HEK293 (cell line): Measurements from ENCODE around the gene S100A8.

ENCODE experiments used
- CTCF ChIA-PET: fragments of 350-600 bp; formaldehyde crosslinking; extraction: SDS; loops from one replicate; lab custom pipeline; 2021; ENCODE audit warnings: antibody characterized with exemption; lab: Yijun Ruan, JAX
- POLR2A ChIA-PET: fragments of 300-600 bp; formaldehyde crosslinking; extraction: SDS; loops from one replicate; lab custom pipeline; 2020; ENCODE audit warnings: antibody characterized with exemption, inconsistent platforms; lab: Yijun Ruan, JAX
- H3K27ac ChIP-seq: fragments of 200-500 bp; sonication (Bioruptor generic); 2 replicates; pipeline ENCODE4 v1.5.1; 2014; ENCODE audit warnings: low read depth, low read length, control low read depth, inconsistent platforms; ENCODE audit errors: extremely low read depth
- H3K36me3 ChIP-seq, 2 experiments: fragments of 200-500 bp in 1 of 2; sonication (Bioruptor generic) in 1 of 2; 1 replicate in 1 of 2; 2 replicates in 1 of 2; pipeline ENCODE4 v1.5.1; 2014 to 2017; ENCODE audit warnings: inconsistent platforms in 2 of 2, low read length in 2 of 2; ENCODE audit not compliant: control insufficient read depth in 2 of 2, insufficient read depth in 1 of 2
- H3K4me1 ChIP-seq: fragments of 200-500 bp; sonication (Bioruptor generic); 2 replicates; pipeline ENCODE4 v1.5.1; 2014; ENCODE audit warnings: mild to moderate bottlenecking, low read length, inconsistent platforms; ENCODE audit not compliant: control insufficient read depth, insufficient read depth
- H3K4me3 ChIP-seq: 2 replicates; pipeline ENCODE4 v1.5.1; 2011; ENCODE audit warnings: low read depth, mild to moderate bottlenecking, control low read depth, low read length, moderate library complexity
- H3K9me3 ChIP-seq: fragments of 200-500 bp; sonication (Bioruptor generic); 2 replicates; pipeline ENCODE4 v1.5.1; 2014; ENCODE audit warnings: low read depth, low read length, inconsistent platforms; ENCODE audit not compliant: control insufficient read depth, insufficient read depth
- BCL6B ChIP-seq: fragments of 450-650 bp; formaldehyde crosslinking; IDR thresholded peaks from 2 replicates; pipeline ENCODE4 v1.5.1; 2017; ENCODE audit warnings: missing biosample characterization, missing genetic modification characterization
- EGR2 ChIP-seq: fragments of 450-650 bp; formaldehyde crosslinking; IDR thresholded peaks from 2 replicates; pipeline ENCODE4 v1.5.1; 2016; ENCODE audit warnings: low read depth, missing biosample characterization, missing genetic modification characterization
- ELK4 ChIP-seq: IDR thresholded peaks from 2 replicates; pipeline ENCODE4 v1.6.1; 2011; ENCODE audit warnings: mild to moderate bottlenecking, low read depth, low read length, borderline replicate concordance
- HOXA7 ChIP-seq: sonication (generic); formaldehyde crosslinking; IDR thresholded peaks from 2 replicates; pipeline ENCODE4 v1.8.1; 2022; ENCODE audit warnings: missing genetic modification reagents, borderline replicate concordance
- MYNN ChIP-seq: fragments of 450-650 bp; formaldehyde crosslinking; IDR thresholded peaks from 2 replicates; pipeline ENCODE4 v1.5.1; 2016; ENCODE audit warnings: missing biosample characterization, missing genetic modification characterization, borderline replicate concordance
- PRDM6 ChIP-seq: fragments of 450-650 bp; formaldehyde crosslinking; IDR thresholded peaks from 2 replicates; pipeline ENCODE4 v1.5.1; 2017; ENCODE audit warnings: missing biosample characterization, missing genetic modification characterization
- REPIN1 ChIP-seq: fragments of 450-650 bp; formaldehyde crosslinking; IDR thresholded peaks from 2 replicates; pipeline ENCODE4 v1.5.1; 2017; ENCODE audit warnings: missing biosample characterization, missing genetic modification characterization, low read depth
- SP3 ChIP-seq: fragments of 450-650 bp; formaldehyde crosslinking; IDR thresholded peaks from 2 replicates; pipeline ENCODE4 v1.5.1; 2016; ENCODE audit warnings: missing biosample characterization, missing genetic modification characterization
- ZFP41 ChIP-seq: fragments of 450-650 bp; formaldehyde crosslinking; IDR thresholded peaks from 2 replicates; pipeline ENCODE4 v1.5.1; 2016; ENCODE audit warnings: missing biosample characterization, missing genetic modification characterization, borderline replicate concordance
- ZNF112 ChIP-seq: fragments of 450-650 bp; formaldehyde crosslinking; IDR thresholded peaks from 2 replicates; pipeline ENCODE4 v1.5.0; 2017; ENCODE audit warnings: missing biosample characterization, missing genetic modification characterization
- ZNF121 ChIP-seq: fragments of 450-650 bp; formaldehyde crosslinking; IDR thresholded peaks from 2 replicates; pipeline ENCODE4 v1.5.1; 2016; ENCODE audit warnings: missing biosample characterization, missing genetic modification characterization
- ZNF202 ChIP-seq: fragments of 450-650 bp; formaldehyde crosslinking; IDR thresholded peaks from 2 replicates; pipeline ENCODE4 v1.5.1; 2016; ENCODE audit warnings: missing biosample characterization, missing genetic modification characterization, borderline replicate concordance
- ZNF214 ChIP-seq: fragments of 450-650 bp; formaldehyde crosslinking; IDR thresholded peaks from 2 replicates; pipeline ENCODE4 v1.5.1; 2017; ENCODE audit warnings: missing biosample characterization, mild to moderate bottlenecking, missing genetic modification characterization, borderline replicate concordance
- ZNF221 ChIP-seq: fragments of 450-650 bp; formaldehyde crosslinking; IDR thresholded peaks from 2 replicates; pipeline ENCODE4 v1.5.1; 2017; ENCODE audit warnings: missing biosample characterization, missing genetic modification characterization, borderline replicate concordance
- ZNF248 ChIP-seq: fragments of 450-650 bp; formaldehyde crosslinking; IDR thresholded peaks from 2 replicates; pipeline ENCODE4 v1.5.1; 2017; ENCODE audit warnings: missing biosample characterization, missing genetic modification characterization
- ZNF26 ChIP-seq: fragments of 450-650 bp; formaldehyde crosslinking; IDR thresholded peaks from 2 replicates; pipeline ENCODE4 v1.5.1; 2016; ENCODE audit warnings: missing biosample characterization, missing genetic modification characterization
- ZNF37A ChIP-seq: fragments of 450-650 bp; IDR thresholded peaks from 2 replicates; pipeline ENCODE4 v1.5.1; 2018; ENCODE audit warnings: missing biosample characterization, missing genetic modification characterization
- ZNF433 ChIP-seq: fragments of 450-650 bp; formaldehyde crosslinking; IDR thresholded peaks from 2 replicates; pipeline ENCODE4 v1.5.1; 2016; ENCODE audit warnings: missing biosample characterization, missing genetic modification characterization, low read depth
- ZNF514 ChIP-seq: fragments of 450-650 bp; formaldehyde crosslinking; IDR thresholded peaks from 2 replicates; pipeline ENCODE4 v1.5.1; 2016; ENCODE audit warnings: missing biosample characterization, missing genetic modification characterization
- ZNF544 ChIP-seq: fragments of 450-650 bp; formaldehyde crosslinking; IDR thresholded peaks from 2 replicates; pipeline ENCODE4 v1.5.0; 2017; ENCODE audit warnings: missing biosample characterization, missing genetic modification characterization
- ZNF571 ChIP-seq: fragments of 450-650 bp; formaldehyde crosslinking; IDR thresholded peaks from 2 replicates; pipeline ENCODE4 v1.5.0; 2017; ENCODE audit warnings: missing biosample characterization, missing genetic modification characterization
- ZNF596 ChIP-seq: fragments of 450-650 bp; IDR thresholded peaks from 2 replicates; pipeline ENCODE4 v1.5.0; 2018; ENCODE audit warnings: missing biosample characterization, mild to moderate bottlenecking, missing genetic modification characterization, moderate library complexity
- ZNF658 ChIP-seq: fragments of 450-650 bp; formaldehyde crosslinking; IDR thresholded peaks from 2 replicates; pipeline ENCODE4; 2016; ENCODE audit warnings: missing biosample characterization, missing genetic modification characterization
- ZNF664 ChIP-seq: fragments of 450-650 bp; formaldehyde crosslinking; IDR thresholded peaks from 2 replicates; pipeline ENCODE4 v1.5.1; 2016; ENCODE audit warnings: missing biosample characterization, missing genetic modification characterization
- ZNF791 ChIP-seq: fragments of 450-650 bp; formaldehyde crosslinking; IDR thresholded peaks from 2 replicates; pipeline ENCODE4 v1.5.1; 2016; ENCODE audit warnings: missing biosample characterization, missing genetic modification characterization

S100A8 gene

GRCh38 chr1:153354515-153355193 is 36.2 kb downstream of the S100A8 start:
- Histone ChIP-seq H3K4me1 (no peaks in the 10 kb centered on the region), H3K27ac (no peak overlapping the region), H3K9me3 (no peaks in the 10 kb centered on the region), H3K4me3 (no peak overlapping the region), H3K36me3 (no peaks in the 10 kb centered on the region)
- TF ChIP-seq BCL6B (tag by site-specific recombination) (no peak), ZNF596 (tag by site-specific recombination) (no peak), ZNF664 (tag by site-specific recombination) (no peak), HOXA7 (CRISPR knock-in tag) (no peak), ZNF571 (tag by site-specific recombination) (no peak), ZNF121 (tag by site-specific recombination) (no peak), ZNF26 (no peak), REPIN1 (no peak), ELK4 (no peak), PRDM6 (tag by site-specific recombination) (no peak), ZNF202 (tag by site-specific recombination) (no peak), ZNF658 (tag by site-specific recombination) (no peak), ZNF37A (tag by site-specific recombination) (no peak), ZNF433 (tag by site-specific recombination) (no peak), ZNF214 (no peak), ZNF248 (tag by site-specific recombination) (no peak), MYNN (tag by site-specific recombination) (no peak), ZNF791 (no peak), ZFP41 (tag by site-specific recombination) (no peak)
- CTCF ChIA-PET: interaction anchor here (0.6 to 11.6 kb wide), 33 partner anchors 18 to 1544 kb away, joined by 3 to 259 read pairs (median 4); partner anchors contain the start of gene RAB13
- POLR2A ChIA-PET: no interaction called here

GRCh38 chr1:153353226-153353947 is 37.5 kb downstream of the S100A8 start:
- no peaks in the 10 kb centered on the region for H3K36me3 ChIP-seq
- CTCF ChIA-PET: interaction anchor here (0.7 to 11.6 kb wide), 41 partner anchors 10 to 806 kb away, joined by 3 to 259 read pairs (median 5); partner anchors contain the start of genes CREB3L4, PGLYRP3, RAB13 and S100A1
- H3K4me1 ChIP-seq: no peaks in the 10 kb centered on the region
- H3K9me3 ChIP-seq: no peaks in the 10 kb centered on the region
- H3K27ac ChIP-seq: no peak overlapping the region
- no peak overlapping the region for H3K4me3 ChIP-seq
- POLR2A ChIA-PET: interaction anchor here (1.3 kb wide), 1 partner anchor 637 kb away, joined by 3 read pairs; no protein-coding TSS in a partner anchor
- TF ChIP-seq EGR2 (tag by site-specific recombination) (no peak), ZNF544 (no peak), ZNF221 (no peak), ZNF514 (tag by site-specific recombination) (no peak), BCL6B (tag by site-specific recombination) (no peak), SP3 (no peak), ZNF112 (tag by site-specific recombination) (no peak)
